GM12878 (cell line): Measurements from ENCODE around the gene CD72. TPM values are rescaled to one million over a fixed set of nuclear protein-coding genes. Genes with fewer than 3 reads are reported as not detected.

Experiments
- BACH1 ChIP-seq: fragments of 450-650 bp; IDR thresholded peaks from 2 replicates; pipeline ENCODE4 v1.6.1; 2017; ENCODE audit warnings: mild to moderate bottlenecking, borderline replicate concordance
- BCL11A ChIP-seq: IDR thresholded peaks from 2 replicates; pipeline ENCODE4 v1.6.1; 2011; ENCODE audit warnings: low read depth, low read length
- BRCA1 ChIP-seq: IDR thresholded peaks from 2 replicates; pipeline ENCODE4 v1.6.1; 2011; ENCODE audit warnings: low read depth, low read length, improper control_type of control experiment
- CHD2 ChIP-seq: IDR thresholded peaks from 2 replicates; pipeline ENCODE4 v1.6.1; 2011; ENCODE audit warnings: low read depth, low read length, improper control_type of control experiment, borderline replicate concordance
- EGR1 ChIP-seq, 2 experiments: IDR thresholded peaks; 1 replicate in 1 of 2; 2 replicates in 1 of 2; pipeline ENCODE4 v1.6.1; 2011 to 2012; ENCODE audit warnings: low read depth in 2 of 2, low read length in 2 of 2, borderline replicate concordance in 1 of 2, mild to moderate bottlenecking in 1 of 2, moderate library complexity in 1 of 2
- EP300 ChIP-seq, 2 experiments: fragments of 150-350 bp in 1 of 2; IDR thresholded peaks; 2 replicates each; pipeline ENCODE4 v1.6.1; 2011 to 2012; ENCODE audit warnings: low read depth in 2 of 2, low read length in 2 of 2, borderline replicate concordance in 1 of 2, improper control_type of control experiment in 1 of 2, inconsistent platforms in 1 of 2; ENCODE audit not compliant: control insufficient read depth in 1 of 2
- FOXK2 ChIP-seq: fragments of 450-650 bp; IDR thresholded peaks from 2 replicates; pipeline ENCODE4 v1.6.1; 2017; ENCODE audit warnings: mild to moderate bottlenecking, moderate library complexity
- HCFC1 ChIP-seq: fragments of 150-350 bp; IDR thresholded peaks from 2 replicates; pipeline ENCODE4 v1.6.1; 2014; ENCODE audit warnings: low read length
- HDAC2 ChIP-seq: fragments of 200-600 bp; sonication (generic); IDR thresholded peaks from 2 replicates; pipeline ENCODE4 v1.6.1; 2017
- HDGF ChIP-seq: fragments of 450-650 bp; IDR thresholded peaks from 2 replicates; pipeline ENCODE4 v1.6.1; 2016; ENCODE audit warnings: antibody characterized with exemption
- KAT2A ChIP-seq: conservative IDR thresholded peaks from 2 replicates; pipeline ENCODE4 v1.6.1; 2011; ENCODE audit warnings: low read depth, low read length; ENCODE audit not compliant: control insufficient read depth
- KDM1A ChIP-seq: fragments of 200-600 bp; sonication (generic); IDR thresholded peaks from 2 replicates; pipeline ENCODE4 v1.6.1; 2016; ENCODE audit warnings: borderline replicate concordance
- MEF2B ChIP-seq: fragments of 450-650 bp; IDR thresholded peaks from 2 replicates; pipeline ENCODE4 v1.6.1; 2018; ENCODE audit warnings: mild to moderate bottlenecking, moderate library complexity; ENCODE audit not compliant: partially characterized antibody, poor library complexity, severe bottlenecking
- MYC ChIP-seq: IDR thresholded peaks from 2 replicates; pipeline ENCODE4 v1.6.1; 2011; ENCODE audit warnings: mild to moderate bottlenecking, low read length, moderate library complexity, inconsistent platforms; ENCODE audit not compliant: insufficient read depth, insufficient replicate concordance, insufficient read length, severe bottlenecking
- POLR2A ChIP-seq: IDR thresholded peaks from 2 replicates; pipeline ENCODE4 v1.6.1; 2011; ENCODE audit warnings: low read depth, mild to moderate bottlenecking, low read length
- SIN3A ChIP-seq: IDR thresholded peaks from 2 replicates; pipeline ENCODE4 v1.6.1; 2012; ENCODE audit warnings: low read depth, low read length, improper control_type of control experiment
- ZBED1 ChIP-seq: IDR thresholded peaks from 2 replicates; pipeline ENCODE4 v1.6.1; 2016; ENCODE audit warnings: borderline replicate concordance
- ZNF217 ChIP-seq: fragments of 450-650 bp; IDR thresholded peaks from 2 replicates; pipeline ENCODE4 v1.6.1; 2017; ENCODE audit warnings: antibody characterized with exemption, mild to moderate bottlenecking
- ZNF24 ChIP-seq: fragments of 450-650 bp; IDR thresholded peaks from 2 replicates; pipeline ENCODE4 v1.6.1; 2017; ENCODE audit warnings: antibody characterized with exemption, mild to moderate bottlenecking
- polyA plus RNA-seq, 11 experiments: library from polyadenylated mRNA; depleted of rRNA in 4 of 11; unstranded in 6 of 11; stranded (reverse) in 5 of 11; fragments of >200 nt; fragmentation: Nextera tagmentation in 4 of 11; fragmentation: Illumina TruSeq in 1 of 11; extraction: Ambion mirVana in 4 of 11; extraction: Trizol in 1 of 11; gene quantifications; 1 replicate in 1 of 11; 2 replicates in 10 of 11; pipeline versions ENCODE4 v1.2.1 to v1.2.3, GENCODE V29; 2011 to 2016; ENCODE audit warnings: inconsistent platforms in 2 of 11, missing spikeins in 2 of 11, low read depth in 1 of 11
- total RNA-seq, 4 experiments: library from RNA; depleted of rRNA in 3 of 4; stranded (reverse); fragments of >200 nt in 3 of 4; fragmentation: Illumina TruSeq in 1 of 4; extraction: Trizol in 1 of 4; gene quantifications; 2 replicates each; pipeline versions ENCODE4 v1.2.1 to v1.2.3, GENCODE V29; 2013 to 2021
- TF ChIP-seq, protein P1 (sequence below): fragments of 450-650 bp; IDR thresholded peaks from 2 replicates; pipeline ENCODE4 v1.6.1; 2017; ENCODE audit warnings: antibody characterized with exemption, mild to moderate bottlenecking, moderate library complexity
- TF ChIP-seq, protein P2 (sequence below): IDR thresholded peaks from 2 replicates; pipeline ENCODE4 v1.6.1; 2011; ENCODE audit warnings: low read depth, mild to moderate bottlenecking, low read length, moderate library complexity, borderline replicate concordance; ENCODE audit errors: extremely low read depth
- TF ChIP-seq, protein P3 (sequence below): fragments of 450-650 bp; IDR thresholded peaks from 2 replicates; pipeline ENCODE4 v1.6.1; 2017; ENCODE audit warnings: mild to moderate bottlenecking, moderate library complexity
- TF ChIP-seq, protein P4 (sequence below): IDR thresholded peaks from 2 replicates; pipeline ENCODE4 v1.6.1; 2012; ENCODE audit warnings: low read length, inconsistent platforms

CD72 gene
- total and polyA plus RNA-seq, 10 of the 15 experiments (the other 5 are each of a cell fraction or from before 2014, with no cell fraction given), result 2.1 to 14.2 (median 4.4) TPM

DNA sequence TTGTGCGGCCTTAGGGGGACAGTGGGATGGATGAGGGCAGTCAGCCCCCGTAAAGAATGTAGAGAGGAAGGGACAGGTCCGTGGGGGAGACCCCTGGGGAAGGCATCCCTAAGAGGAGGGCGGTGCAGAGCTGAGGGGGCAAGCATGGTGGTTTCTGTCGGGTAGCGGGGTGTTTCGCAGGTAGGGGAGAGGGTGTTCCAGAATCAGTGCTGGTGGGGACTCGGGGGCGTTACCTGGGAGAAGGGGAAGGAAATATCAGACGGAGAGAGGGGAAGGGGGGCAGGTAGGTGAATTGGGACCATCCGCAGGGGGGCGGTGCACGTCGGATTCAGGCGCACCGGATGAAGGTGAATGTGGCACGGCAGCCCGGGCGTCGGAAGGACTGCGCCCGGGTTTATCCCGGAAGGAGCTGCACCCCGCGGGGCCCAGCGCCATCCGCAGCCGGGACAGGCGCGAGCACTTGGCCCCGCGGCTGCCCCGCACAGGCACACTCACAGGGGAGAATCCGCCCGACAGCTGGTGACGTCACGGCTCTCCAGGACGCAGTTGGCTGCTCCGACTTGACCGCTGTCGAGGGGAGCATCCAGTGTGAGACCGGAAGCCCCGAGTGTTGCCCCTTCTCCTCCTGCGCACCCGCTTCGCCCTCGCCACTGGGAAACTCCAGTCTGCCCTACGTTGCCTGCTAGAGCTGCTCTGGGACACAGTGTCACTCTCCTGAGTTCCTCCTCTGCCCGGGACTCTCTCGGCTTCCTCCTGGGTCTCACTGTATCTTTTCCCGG is 1.3 kb downstream of the CD72 start (continued):
- TF ChIP-seq, protein P1, sequence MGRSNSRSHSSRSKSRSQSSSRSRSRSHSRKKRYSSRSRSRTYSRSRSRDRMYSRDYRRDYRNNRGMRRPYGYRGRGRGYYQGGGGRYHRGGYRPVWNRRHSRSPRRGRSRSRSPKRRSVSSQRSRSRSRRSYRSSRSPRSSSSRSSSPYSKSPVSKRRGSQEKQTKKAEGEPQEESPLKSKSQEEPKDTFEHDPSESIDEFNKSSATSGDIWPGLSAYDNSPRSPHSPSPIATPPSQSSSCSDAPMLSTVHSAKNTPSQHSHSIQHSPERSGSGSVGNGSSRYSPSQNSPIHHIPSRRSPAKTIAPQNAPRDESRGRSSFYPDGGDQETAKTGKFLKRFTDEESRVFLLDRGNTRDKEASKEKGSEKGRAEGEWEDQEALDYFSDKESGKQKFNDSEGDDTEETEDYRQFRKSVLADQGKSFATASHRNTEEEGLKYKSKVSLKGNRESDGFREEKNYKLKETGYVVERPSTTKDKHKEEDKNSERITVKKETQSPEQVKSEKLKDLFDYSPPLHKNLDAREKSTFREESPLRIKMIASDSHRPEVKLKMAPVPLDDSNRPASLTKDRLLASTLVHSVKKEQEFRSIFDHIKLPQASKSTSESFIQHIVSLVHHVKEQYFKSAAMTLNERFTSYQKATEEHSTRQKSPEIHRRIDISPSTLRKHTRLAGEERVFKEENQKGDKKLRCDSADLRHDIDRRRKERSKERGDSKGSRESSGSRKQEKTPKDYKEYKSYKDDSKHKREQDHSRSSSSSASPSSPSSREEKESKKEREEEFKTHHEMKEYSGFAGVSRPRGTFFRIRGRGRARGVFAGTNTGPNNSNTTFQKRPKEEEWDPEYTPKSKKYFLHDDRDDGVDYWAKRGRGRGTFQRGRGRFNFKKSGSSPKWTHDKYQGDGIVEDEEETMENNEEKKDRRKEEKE, result no peak
- no peak for TF ChIP-seq HDAC2
- TF ChIP-seq FOXK2, result no peak
- peak; percentile 54; the same call in 1 of the 2 replicates for TF ChIP-seq HDGF
- TF ChIP-seq POLR2A, result peak; percentile 80
- no peak for TF ChIP-seq EP300 (IDR thresholded peaks at IDR 0.05; ENCODE audit: borderline replicate concordance in 1 of 2, control insufficient read depth in 1 of 2, low read depth in 2 of 2, low read length in 2 of 2)
- TF ChIP-seq ZNF217, result no peak
- TF ChIP-seq SIN3A, result no peak
- no peak for TF ChIP-seq HCFC1
- TF ChIP-seq, protein P2, sequence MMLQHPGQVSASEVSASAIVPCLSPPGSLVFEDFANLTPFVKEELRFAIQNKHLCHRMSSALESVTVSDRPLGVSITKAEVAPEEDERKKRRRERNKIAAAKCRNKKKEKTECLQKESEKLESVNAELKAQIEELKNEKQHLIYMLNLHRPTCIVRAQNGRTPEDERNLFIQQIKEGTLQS, result no peak
- TF ChIP-seq KAT2A, result no peak
- no peak for TF ChIP-seq CHD2
- no peak for TF ChIP-seq KDM1A
- TF ChIP-seq BRCA1, result no peak
- TF ChIP-seq EGR1 (IDR thresholded peaks at IDR 0.05; ENCODE audit: borderline replicate concordance in 1 of 2, low read depth in 2 of 2, low read length in 2 of 2), result peak in 1 of 2 experiments; percentile 39; a peak in 1 of 3 replicates
- no peak for TF ChIP-seq MEF2B
- TF ChIP-seq, protein P3, sequence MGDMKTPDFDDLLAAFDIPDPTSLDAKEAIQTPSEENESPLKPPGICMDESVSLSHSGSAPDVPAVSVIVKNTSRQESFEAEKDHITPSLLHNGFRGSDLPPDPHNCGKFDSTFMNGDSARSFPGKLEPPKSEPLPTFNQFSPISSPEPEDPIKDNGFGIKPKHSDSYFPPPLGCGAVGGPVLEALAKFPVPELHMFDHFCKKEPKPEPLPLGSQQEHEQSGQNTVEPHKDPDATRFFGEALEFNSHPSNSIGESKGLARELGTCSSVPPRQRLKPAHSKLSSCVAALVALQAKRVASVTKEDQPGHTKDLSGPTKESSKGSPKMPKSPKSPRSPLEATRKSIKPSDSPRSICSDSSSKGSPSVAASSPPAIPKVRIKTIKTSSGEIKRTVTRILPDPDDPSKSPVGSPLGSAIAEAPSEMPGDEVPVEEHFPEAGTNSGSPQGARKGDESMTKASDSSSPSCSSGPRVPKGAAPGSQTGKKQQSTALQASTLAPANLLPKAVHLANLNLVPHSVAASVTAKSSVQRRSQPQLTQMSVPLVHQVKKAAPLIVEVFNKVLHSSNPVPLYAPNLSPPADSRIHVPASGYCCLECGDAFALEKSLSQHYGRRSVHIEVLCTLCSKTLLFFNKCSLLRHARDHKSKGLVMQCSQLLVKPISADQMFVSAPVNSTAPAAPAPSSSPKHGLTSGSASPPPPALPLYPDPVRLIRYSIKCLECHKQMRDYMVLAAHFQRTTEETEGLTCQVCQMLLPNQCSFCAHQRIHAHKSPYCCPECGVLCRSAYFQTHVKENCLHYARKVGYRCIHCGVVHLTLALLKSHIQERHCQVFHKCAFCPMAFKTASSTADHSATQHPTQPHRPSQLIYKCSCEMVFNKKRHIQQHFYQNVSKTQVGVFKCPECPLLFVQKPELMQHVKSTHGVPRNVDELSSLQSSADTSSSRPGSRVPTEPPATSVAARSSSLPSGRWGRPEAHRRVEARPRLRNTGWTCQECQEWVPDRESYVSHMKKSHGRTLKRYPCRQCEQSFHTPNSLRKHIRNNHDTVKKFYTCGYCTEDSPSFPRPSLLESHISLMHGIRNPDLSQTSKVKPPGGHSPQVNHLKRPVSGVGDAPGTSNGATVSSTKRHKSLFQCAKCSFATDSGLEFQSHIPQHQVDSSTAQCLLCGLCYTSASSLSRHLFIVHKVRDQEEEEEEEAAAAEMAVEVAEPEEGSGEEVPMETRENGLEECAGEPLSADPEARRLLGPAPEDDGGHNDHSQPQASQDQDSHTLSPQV, result no peak
- TF ChIP-seq ZBED1, result no peak
- TF ChIP-seq, protein P4, sequence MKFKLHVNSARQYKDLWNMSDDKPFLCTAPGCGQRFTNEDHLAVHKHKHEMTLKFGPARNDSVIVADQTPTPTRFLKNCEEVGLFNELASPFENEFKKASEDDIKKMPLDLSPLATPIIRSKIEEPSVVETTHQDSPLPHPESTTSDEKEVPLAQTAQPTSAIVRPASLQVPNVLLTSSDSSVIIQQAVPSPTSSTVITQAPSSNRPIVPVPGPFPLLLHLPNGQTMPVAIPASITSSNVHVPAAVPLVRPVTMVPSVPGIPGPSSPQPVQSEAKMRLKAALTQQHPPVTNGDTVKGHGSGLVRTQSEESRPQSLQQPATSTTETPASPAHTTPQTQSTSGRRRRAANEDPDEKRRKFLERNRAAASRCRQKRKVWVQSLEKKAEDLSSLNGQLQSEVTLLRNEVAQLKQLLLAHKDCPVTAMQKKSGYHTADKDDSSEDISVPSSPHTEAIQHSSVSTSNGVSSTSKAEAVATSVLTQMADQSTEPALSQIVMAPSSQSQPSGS, result no peak
- no peak for TF ChIP-seq BCL11A
- TF ChIP-seq ZNF24, result no peak
- TF ChIP-seq BACH1, result no peak
- no peak for TF ChIP-seq MYC
